PC-9 (cell line): Measurements from ENCODE around the gene SYT7.

ENCODE experiments used
- CTCF ChIP-seq: fragments of 200-600 bp; sonication (generic); conservative IDR thresholded peaks from 2 replicates; pipeline ENCODE4 v1.6.1; 2017; ENCODE audit warnings: mixed run types, antibody characterized with exemption, mild to moderate bottlenecking, moderate library complexity
- EZH2 ChIP-seq: fragments of 200-600 bp; sonication (generic); IDR thresholded peaks from 2 replicates; pipeline ENCODE4 v1.8.0; 2017; ENCODE audit warnings: antibody characterized with exemption, low read depth

GRCh38 chr11:61512435-61512834 is 68.4 kb downstream of the SYT7 start:
- TF ChIP-seq CTCF, result no peak
- TF ChIP-seq EZH2, result no peak
